Activated CD8-positive, alpha-beta memory T cell treated with anti-CD3 and anti-CD28 coated beads, Interleukin-2, amount 10 ng/mL, durations not matched to agents 7 days and 5 days (primary cell): ENCODE results near the gene TMEM168. TPM values are rescaled to one million over a fixed set of nuclear protein-coding genes. Genes with fewer than 3 reads are reported as not detected.
"Not testable (repeated sequence)": the region's sequence is repeated elsewhere in the genome, so short reads cannot be mapped to it uniquely, and the experiment has no call there.

ENCODE experiments used
- ATAC-seq: fragments of 150-1000 bp; cut with Tn5 transposase; one replicate; pipeline ENCODE4 v1.10.0; 2021; ENCODE audit warnings: moderate library complexity
- CTCF ChIA-PET: fragments of 350-600 bp; sonication (Branson Sonifier 250); formaldehyde crosslinking; loops from one replicate; lab custom pipeline; 2021; ENCODE audit warnings: antibody characterized with exemption; lab: Charles Lee
- DNase-seq: peaks from one replicate; pipeline ENCODE4 v3.0.0-alpha.2; 2020
- H3K27ac Mint-ChIP-seq: one replicate; pipeline ENCODE4 v1.8.0; 2021; ENCODE audit warnings: mild to moderate bottlenecking, mixed read lengths
- H3K27me3 Mint-ChIP-seq: one replicate; pipeline ENCODE4 v1.8.0; 2021; ENCODE audit warnings: mixed read lengths
- H3K36me3 Mint-ChIP-seq: one replicate; pipeline ENCODE4 v1.8.0; 2021; ENCODE audit warnings: mild to moderate bottlenecking, mixed read lengths
- H3K4me1 Mint-ChIP-seq: one replicate; pipeline ENCODE4 v1.8.0; 2021; ENCODE audit warnings: mixed read lengths
- H3K4me3 Mint-ChIP-seq: one replicate; pipeline ENCODE4 v1.8.0; 2021; ENCODE audit warnings: mild to moderate bottlenecking, moderate library complexity, mixed read lengths
- H3K9me3 Mint-ChIP-seq: one replicate; pipeline ENCODE4 v1.8.0; 2022; ENCODE audit warnings: low read depth, mixed read lengths
- total RNA-seq, 2 experiments: library from RNA; stranded (reverse); gene quantifications; one replicate each; pipeline ENCODE4 v1.2.3, GENCODE V29; 2021

The TMEM168 gene, protein sequence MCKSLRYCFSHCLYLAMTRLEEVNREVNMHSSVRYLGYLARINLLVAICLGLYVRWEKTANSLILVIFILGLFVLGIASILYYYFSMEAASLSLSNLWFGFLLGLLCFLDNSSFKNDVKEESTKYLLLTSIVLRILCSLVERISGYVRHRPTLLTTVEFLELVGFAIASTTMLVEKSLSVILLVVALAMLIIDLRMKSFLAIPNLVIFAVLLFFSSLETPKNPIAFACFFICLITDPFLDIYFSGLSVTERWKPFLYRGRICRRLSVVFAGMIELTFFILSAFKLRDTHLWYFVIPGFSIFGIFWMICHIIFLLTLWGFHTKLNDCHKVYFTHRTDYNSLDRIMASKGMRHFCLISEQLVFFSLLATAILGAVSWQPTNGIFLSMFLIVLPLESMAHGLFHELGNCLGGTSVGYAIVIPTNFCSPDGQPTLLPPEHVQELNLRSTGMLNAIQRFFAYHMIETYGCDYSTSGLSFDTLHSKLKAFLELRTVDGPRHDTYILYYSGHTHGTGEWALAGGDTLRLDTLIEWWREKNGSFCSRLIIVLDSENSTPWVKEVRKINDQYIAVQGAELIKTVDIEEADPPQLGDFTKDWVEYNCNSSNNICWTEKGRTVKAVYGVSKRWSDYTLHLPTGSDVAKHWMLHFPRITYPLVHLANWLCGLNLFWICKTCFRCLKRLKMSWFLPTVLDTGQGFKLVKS
- 10 to 100 TPM; 14.8 to 18.0 TPM for total RNA-seq

DNA sequence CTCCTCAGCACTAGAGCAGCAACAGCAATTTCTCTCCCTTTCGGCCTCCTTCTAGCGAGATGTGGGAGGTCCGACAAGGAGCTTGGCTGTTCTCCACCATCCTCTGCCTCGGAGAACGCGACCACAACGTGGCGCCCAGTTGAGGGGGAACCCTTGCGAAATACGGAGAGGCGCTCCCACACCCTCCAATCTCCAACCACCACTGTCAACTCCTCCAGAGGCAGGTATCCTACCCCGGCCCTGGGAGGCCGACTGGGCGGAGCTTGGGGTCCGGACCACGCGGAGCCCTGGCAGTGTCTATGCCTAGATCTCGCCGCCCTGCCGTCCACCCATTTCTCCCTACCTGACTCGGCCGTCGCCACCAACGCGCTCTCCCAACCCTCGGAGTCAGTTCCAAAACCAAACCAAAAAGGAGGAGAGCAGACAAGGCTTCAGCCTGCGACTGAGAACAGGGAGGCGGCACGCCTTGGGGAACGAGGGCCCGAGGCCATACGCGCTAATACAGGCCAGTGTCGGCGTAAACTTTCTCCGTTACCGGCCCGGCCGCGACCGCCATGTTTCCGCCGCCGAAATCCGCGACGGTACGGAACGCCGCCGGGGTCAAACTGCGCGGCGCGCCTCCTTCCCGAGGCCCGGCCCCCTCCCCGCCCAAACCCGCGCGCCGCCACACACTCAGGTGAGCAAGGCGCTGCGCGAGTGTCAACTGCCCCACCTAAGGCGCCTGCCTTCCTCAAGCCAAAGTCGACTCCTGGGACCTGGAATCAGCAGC, at the start of gene TMEM168:
TMEM168 (minus strand) TSS at position 577 of the 769 bp plus-strand sequence. CDS start 5,568 bp downstream, outside the sequence.
- peak; percentile 87 for ATAC-seq
- Mint-ChIP-seq H3K27ac (peak within 1 kb of the TSS; percentile 85), H3K4me1 (peaks cover 38% of the 10 kb centered on the region), H3K9me3 (no peaks in the 10 kb centered on the region), H3K36me3 (peaks cover 11% of the 10 kb centered on the region), H3K4me3 (peak within 1 kb of the TSS; percentile 93), H3K27me3 (no peaks in the 10 kb centered on the region)
- CTCF ChIA-PET: interaction anchor here (1.4 to 2.0 kb wide), 2 partner anchors 10 to 22 kb away, joined by 3 to 6 read pairs; no protein-coding TSS in a partner anchor
- peak; percentile 88 for DNase-seq

DNA sequence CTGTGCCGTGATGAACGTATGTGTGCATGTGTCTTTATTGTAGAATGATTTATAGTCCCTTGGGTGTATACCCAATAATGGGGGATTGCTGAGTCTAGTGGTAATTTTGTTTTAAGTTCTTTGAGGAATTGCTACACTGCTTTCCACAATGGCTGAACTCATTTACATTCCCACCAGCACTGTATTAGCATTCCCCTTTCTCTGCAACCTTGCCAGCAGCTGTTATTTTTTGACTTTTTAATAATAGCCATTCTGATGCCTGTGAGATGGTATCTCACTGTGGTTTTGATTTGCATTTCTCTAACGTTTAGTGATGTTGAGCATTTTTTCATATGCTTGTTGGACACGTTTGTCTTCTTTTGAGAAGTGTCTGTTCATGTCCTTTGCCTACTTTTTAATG, 45.7 kb upstream of the TMEM168 start:
- H3K27ac Mint-ChIP-seq, H3K27me3 Mint-ChIP-seq, DNase-seq, H3K4me3 Mint-ChIP-seq, H3K4me1 Mint-ChIP-seq, ATAC-seq, CTCF ChIA-PET, H3K9me3 Mint-ChIP-seq: not testable (repeated sequence)
- peaks cover 10% of the 10 kb centered on the region for H3K36me3 Mint-ChIP-seq

DNA sequence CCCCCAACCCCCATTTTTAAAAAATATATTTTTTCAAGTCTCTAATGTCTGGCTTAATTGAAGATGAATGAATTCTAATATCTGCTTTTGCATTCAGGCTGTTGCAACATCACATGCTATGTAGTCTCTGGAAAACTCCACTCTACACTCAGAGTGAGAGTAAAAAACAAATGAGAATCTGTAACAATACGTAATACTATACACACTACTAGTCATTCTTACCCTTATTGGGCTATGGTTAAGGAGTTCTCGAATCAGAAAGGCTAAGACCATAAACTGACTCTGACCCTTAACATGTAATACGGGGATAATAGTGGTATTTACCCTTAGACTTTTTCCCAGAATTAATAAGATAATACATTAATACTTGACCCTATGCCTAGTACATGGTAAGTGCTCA, 42.9 kb upstream of the TMEM168 start:
- Mint-ChIP-seq H3K36me3 (peaks cover 31% of the 10 kb centered on the region), H3K27ac (no peak overlapping the region), H3K4me1 (no peaks in the 10 kb centered on the region), H3K4me3 (no peak overlapping the region), H3K27me3 (no peaks in the 10 kb centered on the region), H3K9me3 (peaks cover 11% of the 10 kb centered on the region)
- no peak for DNase-seq
- CTCF ChIA-PET: no interaction called here
- no peak for ATAC-seq

DNA sequence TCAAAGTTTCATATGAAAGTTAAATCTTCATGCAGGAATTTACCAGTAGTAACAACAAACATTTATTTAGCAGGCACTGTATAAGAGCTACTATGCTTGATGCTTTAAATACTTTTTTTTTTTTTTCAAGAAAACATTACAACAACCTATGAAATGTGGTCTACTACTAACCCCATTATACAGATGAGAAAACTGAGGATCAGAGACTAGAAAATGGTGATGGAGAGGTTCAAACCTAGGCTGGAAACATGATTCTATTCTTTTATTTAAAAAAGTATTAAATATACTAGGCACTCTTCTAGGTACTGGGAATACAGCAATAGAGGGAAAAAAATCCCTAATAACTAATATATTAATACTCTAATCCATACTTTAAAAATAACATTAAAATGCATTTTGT, 40.6 kb upstream of the TMEM168 start:
- H3K36me3 Mint-ChIP-seq: peaks cover 28% of the 10 kb centered on the region
- peaks cover 7% of the 10 kb centered on the region for H3K9me3 Mint-ChIP-seq
- ATAC-seq (no peak), DNase-seq (no peak)
- no peaks in the 10 kb centered on the region for H3K4me1 Mint-ChIP-seq
- H3K27me3 Mint-ChIP-seq: no peaks in the 10 kb centered on the region
- H3K4me3 Mint-ChIP-seq: no peak overlapping the region
- no peak overlapping the region for H3K27ac Mint-ChIP-seq
- CTCF ChIA-PET: no interaction called here

DNA sequence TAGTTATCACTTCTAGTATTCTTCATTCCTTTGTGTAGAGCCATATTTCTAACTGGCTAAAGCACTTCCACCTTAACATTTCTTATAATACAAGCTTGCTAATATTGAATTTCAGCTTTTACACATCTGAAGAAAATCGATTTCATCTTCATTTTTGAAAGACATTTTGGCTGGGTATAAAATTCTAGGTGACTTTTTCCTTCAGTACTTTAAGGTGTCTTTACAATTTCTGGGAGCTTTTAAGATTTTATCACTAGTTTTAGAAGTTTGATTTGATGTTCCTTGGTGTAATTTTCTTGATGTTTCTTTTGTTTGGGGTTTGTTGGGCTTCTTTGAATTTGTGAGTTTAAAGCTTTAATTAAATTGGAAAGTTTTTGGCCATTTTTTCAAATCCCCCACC, 38.5 kb upstream of the TMEM168 start:
- CTCF ChIA-PET: no interaction called here
- Mint-ChIP-seq H3K27me3 (no peaks in the 10 kb centered on the region), H3K36me3 (peaks cover 26% of the 10 kb centered on the region), H3K4me1 (no peaks in the 10 kb centered on the region), H3K27ac (no peak overlapping the region), H3K9me3 (peaks cover 5% of the 10 kb centered on the region), H3K4me3 (no peak overlapping the region)
- DNase-seq: no peak
- no peak for ATAC-seq

DNA sequence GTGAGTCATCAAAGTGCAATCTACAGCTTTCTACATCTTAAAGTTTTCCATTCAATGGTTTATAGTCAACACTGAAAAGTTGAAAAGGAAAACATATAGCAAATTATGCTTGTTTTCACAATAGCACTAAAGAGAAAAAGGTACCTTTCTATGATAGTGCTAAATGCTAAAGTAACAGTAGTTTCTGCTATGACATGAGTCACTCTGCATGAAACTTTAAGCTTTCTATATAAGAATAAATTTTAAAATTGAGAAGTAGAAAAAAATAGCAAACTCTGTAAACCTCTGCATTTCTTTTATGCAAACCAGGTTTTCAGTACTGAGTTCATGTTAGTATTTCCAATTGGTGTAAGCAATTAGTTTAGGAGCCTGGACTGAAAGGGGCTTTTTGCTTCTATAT, 31.2 kb upstream of the TMEM168 start:
- ATAC-seq (no peak), DNase-seq (no peak)
- no peaks in the 10 kb centered on the region for H3K9me3 Mint-ChIP-seq
- no peaks in the 10 kb centered on the region for H3K4me1 Mint-ChIP-seq
- H3K27ac Mint-ChIP-seq: no peak overlapping the region
- CTCF ChIA-PET: no interaction called here
- no peak overlapping the region for H3K4me3 Mint-ChIP-seq
- H3K27me3 Mint-ChIP-seq: no peaks in the 10 kb centered on the region
- H3K36me3 Mint-ChIP-seq: peaks cover 8% of the 10 kb centered on the region

DNA sequence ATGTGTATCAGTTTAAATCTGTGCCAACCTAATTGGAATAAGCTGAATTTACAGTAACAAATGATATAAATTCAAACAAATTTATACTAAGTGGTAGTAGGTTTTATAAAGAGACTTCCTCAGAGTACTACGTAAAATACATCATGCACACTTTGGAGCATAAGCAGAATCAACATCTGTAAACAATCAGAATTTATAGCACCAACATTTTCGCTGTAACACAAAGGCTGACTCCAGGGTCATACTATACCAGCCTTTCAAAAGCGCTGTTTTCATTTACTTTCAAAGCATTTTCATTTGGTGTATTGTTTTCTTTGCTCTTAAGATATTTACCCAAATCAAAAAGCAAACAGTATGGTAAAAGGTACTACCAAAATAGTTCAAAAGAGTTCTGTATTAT, 29.3 kb upstream of the TMEM168 start:
- Mint-ChIP-seq H3K4me1 (no peaks in the 10 kb centered on the region), H3K9me3 (no peaks in the 10 kb centered on the region), H3K27ac (no peak overlapping the region), H3K27me3 (no peaks in the 10 kb centered on the region), H3K36me3 (peaks cover 6% of the 10 kb centered on the region), H3K4me3 (no peak overlapping the region)
- ATAC-seq: no peak
- CTCF ChIA-PET: no interaction called here
- no peak for DNase-seq

DNA sequence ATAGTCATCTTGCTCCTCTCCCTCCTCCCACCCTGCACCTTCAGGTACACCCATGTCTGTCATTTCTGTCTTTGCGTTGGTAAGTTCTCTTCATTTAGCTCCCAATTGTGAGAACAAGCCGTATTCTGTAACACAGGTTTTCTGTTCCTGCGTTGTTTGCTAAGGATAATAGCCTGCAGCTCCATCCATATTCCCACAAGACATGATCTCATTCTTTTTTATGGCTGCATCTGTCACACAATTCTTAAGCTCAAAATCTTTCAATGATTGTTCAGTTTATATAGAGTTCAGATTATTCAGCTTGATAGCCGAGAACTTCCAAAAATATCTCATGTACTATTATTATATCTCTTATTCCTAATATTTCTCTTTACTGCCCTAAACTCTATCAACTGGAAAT, 16.0 kb upstream of the TMEM168 start:
- CTCF ChIA-PET: no interaction called here
- DNase-seq: no peak

DNA sequence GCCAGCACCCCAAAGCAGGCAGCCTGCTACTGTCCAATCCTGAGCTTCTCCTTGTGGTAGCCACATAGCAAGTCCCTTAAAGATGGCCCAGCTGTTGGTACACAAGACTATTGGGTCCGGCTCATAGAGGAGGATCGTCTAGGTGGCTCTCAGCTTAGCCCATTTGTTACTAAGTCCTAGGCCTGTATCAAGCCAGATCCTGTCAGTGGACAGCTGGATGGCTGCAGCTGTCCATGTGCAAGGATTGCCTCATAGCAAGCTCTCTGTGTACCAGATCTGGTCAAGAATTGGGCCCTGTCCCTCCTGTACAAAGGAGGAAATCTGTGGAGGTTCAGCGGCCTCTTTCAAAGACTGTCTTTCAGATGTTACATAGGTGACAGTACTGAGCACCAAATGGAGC, 12.2 kb upstream of the TMEM168 start:
- no peaks in the 10 kb centered on the region for H3K36me3 Mint-ChIP-seq
- CTCF ChIA-PET: interaction anchor here (1.2 kb wide), 1 partner anchor 16 kb away, joined by 3 read pairs; no protein-coding TSS in a partner anchor
- no peak for DNase-seq
- H3K4me3 Mint-ChIP-seq: no peak overlapping the region
- ATAC-seq: no peak
- no peaks in the 10 kb centered on the region for H3K9me3 Mint-ChIP-seq
- H3K27ac Mint-ChIP-seq: no peak overlapping the region
- peaks cover 3% of the 10 kb centered on the region for H3K27me3 Mint-ChIP-seq
- peaks cover 2% of the 10 kb centered on the region for H3K4me1 Mint-ChIP-seq

More for the DNA sequence above, 16.0 kb upstream of the TMEM168 start:
- no peak for ATAC-seq
- H3K9me3 Mint-ChIP-seq: peaks cover 2% of the 10 kb centered on the region
- no peaks in the 10 kb centered on the region for H3K36me3 Mint-ChIP-seq
- peaks cover 2% of the 10 kb centered on the region for H3K4me1 Mint-ChIP-seq
- H3K27ac Mint-ChIP-seq: no peak overlapping the region
- no peak overlapping the region for H3K4me3 Mint-ChIP-seq
- peaks cover 10% of the 10 kb centered on the region for H3K27me3 Mint-ChIP-seq

DNA sequence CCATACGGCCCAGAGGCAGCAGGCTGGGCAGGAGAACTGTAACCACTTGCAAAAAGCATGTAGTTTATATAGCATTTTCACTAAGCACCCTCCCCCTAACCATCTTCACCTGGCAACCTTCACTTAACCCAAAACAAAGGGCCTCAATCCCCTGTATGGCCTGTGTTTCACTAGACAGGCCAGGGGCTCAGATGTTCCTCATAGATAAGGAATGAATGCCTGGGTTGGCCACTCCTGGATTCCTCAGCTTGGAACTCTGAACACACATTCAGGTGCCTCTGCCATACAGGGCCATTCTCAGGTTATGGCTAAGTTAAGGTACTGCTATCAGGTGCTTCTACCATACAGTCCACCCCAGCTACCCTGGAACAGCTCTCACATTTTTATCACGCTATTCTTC, 10.3 kb upstream of the TMEM168 start:
- no peak for ATAC-seq

DNA sequence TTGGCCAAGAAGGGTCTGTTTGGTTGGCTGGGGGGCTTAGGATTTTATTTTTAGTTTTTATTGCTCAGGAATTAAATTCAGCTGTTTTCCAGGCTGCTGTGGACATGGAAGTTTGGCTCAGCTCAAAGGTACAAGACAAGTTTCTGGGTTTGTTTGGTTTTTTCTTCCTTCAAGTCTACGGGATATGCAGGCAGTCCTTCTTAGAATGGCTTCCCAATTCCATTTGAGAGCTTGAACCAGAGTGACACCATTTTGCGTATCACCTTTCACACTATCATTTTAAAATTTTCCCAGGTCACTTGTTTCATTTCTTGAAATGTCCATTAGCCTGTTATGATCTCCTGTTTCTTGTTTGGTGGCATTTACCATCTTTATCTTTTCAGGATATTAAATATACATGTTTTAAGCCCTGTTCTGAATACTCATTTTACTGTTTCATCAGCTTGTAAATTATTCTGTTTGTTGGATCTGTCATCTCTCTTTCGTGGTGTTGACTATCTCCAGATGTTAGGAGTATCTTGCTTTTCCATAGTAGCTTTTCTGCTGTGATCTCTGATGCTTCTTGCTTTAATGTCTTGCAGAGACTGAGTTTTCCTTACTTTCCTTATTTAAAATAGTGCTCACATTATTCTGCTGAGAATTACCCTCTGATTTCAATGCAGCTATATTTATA, 9.4 kb upstream of the TMEM168 start:
- no peak overlapping the region for H3K27ac Mint-ChIP-seq
- DNase-seq (no peak), ATAC-seq (no peak)
- no peaks in the 10 kb centered on the region for H3K36me3 Mint-ChIP-seq
- no peak overlapping the region for H3K4me3 Mint-ChIP-seq
- no peaks in the 10 kb centered on the region for H3K9me3 Mint-ChIP-seq
- CTCF ChIA-PET: interaction anchor here (1.0 kb wide), 1 partner anchor 140 kb away, joined by 3 read pairs; a partner anchor contains a TSS
- H3K4me1 Mint-ChIP-seq: peaks cover 4% of the 10 kb centered on the region
- H3K27me3 Mint-ChIP-seq: no peaks in the 10 kb centered on the region

More for the DNA sequence above, 10.3 kb upstream of the TMEM168 start:
- CTCF ChIA-PET: no interaction called here
- Mint-ChIP-seq H3K9me3 (no peaks in the 10 kb centered on the region), H3K27me3 (no peaks in the 10 kb centered on the region), H3K4me3 (no peak overlapping the region), H3K36me3 (no peaks in the 10 kb centered on the region), H3K4me1 (no peaks in the 10 kb centered on the region), H3K27ac (no peak overlapping the region)
- DNase-seq: no peak

DNA sequence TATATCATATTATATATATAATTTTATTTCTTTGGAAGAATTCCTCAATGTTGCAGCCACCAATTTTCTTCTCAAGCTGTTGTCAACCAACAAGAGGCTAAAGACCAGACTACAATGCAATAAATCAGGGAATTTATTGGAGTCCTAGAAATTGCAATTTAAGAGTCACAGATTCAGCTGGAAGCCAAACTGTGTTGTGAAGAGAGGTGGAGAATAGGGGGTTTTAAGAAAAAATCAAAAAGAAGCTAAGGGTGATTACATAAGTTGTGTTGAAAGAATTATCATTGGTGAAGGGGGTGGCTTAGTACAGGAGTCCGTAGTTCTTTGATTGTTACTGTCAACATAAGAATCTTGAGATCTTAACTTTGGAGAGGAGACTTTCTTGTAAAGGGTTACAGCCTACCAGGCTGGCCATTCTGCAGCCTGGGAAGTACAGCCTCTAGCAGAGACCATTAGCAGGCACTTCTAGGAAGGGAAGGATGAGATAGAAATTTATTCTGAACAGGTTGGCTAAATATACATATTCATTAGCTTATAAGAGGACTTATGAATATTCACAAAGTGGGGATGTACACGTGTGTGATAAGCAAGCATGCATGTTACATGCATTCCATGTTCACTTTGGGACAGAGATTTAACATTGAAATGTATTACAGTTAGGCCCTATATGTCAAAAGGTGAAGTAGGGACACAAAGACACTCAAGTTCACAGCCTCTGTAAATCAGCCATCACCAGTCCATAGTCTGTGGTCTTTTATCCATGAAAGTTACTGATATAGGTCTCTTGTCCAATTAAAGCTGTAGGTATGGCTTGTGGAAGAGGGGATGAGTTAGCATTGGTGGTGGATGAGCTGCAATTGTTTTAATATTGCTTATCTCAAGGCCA, 8.3 kb upstream of the TMEM168 start:
- no peak for DNase-seq
- Mint-ChIP-seq H3K36me3 (no peaks in the 10 kb centered on the region), H3K27me3 (no peaks in the 10 kb centered on the region), H3K27ac (no peak overlapping the region), H3K9me3 (no peaks in the 10 kb centered on the region), H3K4me3 (no peak overlapping the region), H3K4me1 (peaks cover 7% of the 10 kb centered on the region)
- CTCF ChIA-PET: interaction anchor here (1.0 kb wide), 1 partner anchor 141 kb away, joined by 3 read pairs; a partner anchor contains a TSS
- ATAC-seq: peak; percentile 63
